Amniotic stem cell (primary cell): Measurements from ENCODE around the gene ZNF254.
"Not testable (repeated sequence)": the region's sequence is repeated elsewhere in the genome, so short reads cannot be mapped to it uniquely, and the experiment has no call there.

Experiments
- DNase-seq: peaks from one replicate; lab custom pipeline; 2025; lab: John Stamatoyannopoulos, UW

ZNF254 gene

DNA sequence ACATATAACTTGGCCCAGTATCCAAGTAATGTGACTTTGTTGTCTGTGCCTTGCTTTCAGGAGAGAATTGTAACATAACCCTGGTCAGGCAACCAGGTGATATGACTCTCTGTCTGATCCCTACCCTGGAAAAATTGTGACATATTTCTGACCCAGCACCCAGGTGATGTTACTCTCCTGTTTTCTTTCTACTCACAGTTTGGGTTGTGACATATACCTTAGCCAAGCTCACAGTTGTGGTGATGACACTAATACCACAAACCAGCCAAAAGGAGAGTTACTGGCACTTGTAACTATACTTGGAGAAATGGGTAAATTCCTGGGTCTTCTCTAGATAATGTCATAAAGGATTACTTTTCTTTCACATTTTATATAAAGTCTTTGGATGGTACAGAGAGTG, 14.3 kb upstream of the ZNF254 start:
- no peak for DNase-seq

DNA sequence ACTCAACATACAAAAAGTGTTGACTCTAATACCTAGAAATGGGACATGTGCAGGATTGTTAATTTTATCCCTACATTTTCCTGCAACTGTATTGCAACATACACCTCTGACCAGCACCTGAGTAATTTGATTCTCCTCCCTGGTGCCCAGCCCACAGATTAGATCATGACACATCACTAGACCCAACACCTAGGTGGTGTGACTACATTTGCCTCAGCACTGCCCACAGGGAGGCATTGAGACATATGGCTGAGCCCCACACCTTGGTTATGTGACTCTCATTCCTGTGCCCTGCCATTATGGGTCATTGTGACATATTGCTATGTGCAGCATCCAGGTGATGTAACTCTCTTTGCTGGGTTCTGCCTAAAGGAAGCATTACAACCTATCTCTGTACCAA, 13.2 kb upstream of the ZNF254 start:
- no peak for DNase-seq

DNA sequence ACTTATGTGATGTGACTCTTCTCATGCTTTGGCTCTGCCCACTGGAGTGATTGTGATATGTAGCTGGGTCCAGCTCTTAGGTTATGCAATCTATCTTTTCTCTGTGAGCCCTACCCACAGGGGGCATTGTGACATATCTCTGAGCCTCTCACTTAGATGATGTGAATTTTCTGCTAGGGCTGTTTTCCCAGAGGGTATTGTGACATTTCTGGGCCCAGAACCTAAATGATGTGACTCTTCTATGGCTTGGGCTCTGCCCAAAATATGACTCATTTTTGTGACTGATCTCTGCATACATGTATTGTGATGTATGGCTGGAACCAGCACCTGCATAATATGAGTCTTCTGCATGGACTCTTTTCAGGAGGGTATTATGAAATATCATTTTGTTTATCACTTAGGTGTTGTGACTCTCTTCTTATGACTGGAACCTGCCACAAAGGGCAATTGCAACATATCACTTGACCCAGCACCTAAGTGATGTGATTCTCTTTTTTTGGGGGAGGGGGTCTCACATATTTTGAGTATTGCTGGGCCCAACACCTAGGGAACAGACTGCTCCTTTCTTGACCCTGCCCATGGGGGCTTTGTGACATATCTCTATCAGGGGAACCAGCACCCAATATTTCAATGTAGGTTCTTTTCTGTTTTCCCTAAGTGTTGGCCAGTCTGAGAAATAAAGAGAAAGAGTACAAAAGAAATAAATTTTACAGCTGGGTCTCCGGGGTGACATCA, 12.1 kb upstream of the ZNF254 start:
- DNase-seq: no peak

DNA sequence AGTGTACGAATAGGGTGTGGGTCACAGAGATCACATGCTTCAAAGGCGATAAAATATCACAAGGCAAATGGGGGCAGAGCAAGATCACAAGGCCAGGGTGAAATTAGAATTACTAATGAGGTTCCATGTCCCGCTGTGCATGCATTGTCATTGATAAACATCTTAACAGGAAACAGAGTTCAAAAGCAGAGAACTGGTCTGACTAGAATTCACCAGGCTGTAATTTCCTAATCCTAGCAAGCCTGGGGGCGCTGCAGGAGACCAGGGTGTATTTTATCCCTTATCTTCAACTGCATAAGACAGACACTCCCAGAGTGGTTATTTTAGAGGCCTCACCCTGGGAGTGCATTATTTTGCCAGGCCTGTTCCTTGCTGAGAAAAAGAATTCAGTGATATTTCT, 11.5 kb upstream of the ZNF254 start:
- not testable (repeated sequence) for DNase-seq

DNA sequence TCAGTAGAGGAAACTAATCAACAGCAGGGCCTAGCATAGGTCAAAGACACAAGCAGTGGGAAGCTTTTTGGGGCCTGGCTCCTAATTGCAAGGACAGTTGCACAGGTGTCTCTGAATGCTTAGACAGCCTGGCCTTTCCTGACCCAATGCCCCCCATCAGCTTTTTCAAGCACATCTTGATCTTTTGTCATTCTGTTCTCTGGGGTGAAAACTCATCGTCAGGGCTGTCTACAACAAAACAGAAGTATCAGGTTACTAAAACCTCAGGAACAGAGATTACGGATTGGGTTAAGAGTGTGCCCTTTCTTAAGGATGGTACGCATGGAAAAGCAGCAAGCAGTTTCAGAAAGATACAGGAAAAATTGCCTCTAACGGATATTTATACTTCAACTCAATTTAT, 8.3 kb upstream of the ZNF254 start:
- no peak for DNase-seq

DNA sequence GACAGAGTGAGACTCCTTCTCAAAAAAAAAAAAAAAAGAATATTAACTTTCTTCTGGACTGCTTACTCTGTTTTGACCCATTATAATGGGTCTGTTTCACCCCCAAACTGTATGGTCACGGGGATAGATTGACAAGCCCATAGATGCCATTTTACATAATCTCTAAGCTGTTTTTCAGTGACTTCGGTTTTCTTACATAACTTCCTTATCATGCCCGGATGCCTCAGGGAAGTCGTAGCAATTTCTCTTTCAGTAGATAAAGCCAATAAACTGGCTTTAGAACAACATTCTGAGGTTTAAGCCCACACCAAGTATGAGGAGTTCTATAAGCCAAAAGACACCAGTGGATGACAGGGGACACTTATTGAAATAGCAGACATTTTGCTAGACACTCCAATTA, 5.9 kb upstream of the ZNF254 start:
- DNase-seq: no peak

DNA sequence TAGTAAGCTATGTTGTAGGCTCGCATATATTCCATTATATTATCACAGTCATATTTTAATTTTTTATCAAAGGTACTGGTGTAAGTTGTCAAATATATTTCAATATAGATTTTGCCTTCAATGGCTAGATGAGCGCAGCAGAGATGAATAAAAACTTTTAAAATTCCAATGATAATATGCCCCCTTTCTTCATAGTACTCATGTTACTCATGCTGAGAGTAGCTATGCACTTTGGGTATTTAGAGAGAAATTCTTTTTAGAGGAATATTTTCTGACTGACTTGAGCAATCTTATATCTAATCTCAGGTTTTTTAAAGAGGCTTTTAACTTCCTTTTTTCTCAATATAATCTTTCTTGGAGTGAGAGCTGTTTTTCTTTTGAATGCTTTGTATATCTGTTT, 11.4 kb downstream of the ZNF254 start:
- DNase-seq: no peak

DNA sequence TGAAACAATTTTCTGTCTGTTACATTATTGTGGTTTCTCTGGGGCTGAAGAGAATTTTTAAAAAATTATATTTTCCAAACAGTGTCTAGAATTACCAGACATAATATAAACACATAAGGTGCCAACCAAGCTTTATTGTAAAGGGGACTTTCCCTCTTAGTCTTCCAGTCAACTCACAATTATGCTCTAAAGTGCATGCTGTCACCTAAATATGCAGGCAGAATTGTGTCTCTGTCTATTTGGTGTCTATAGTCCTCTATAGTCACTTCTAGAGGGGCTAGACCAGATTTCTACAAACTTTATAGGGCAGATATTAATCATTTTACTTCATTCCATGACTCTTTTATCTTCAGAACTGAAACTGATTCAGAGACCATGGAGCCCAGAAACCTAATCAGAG, 12.8 kb downstream of the ZNF254 start:
- DNase-seq: no peak

DNA sequence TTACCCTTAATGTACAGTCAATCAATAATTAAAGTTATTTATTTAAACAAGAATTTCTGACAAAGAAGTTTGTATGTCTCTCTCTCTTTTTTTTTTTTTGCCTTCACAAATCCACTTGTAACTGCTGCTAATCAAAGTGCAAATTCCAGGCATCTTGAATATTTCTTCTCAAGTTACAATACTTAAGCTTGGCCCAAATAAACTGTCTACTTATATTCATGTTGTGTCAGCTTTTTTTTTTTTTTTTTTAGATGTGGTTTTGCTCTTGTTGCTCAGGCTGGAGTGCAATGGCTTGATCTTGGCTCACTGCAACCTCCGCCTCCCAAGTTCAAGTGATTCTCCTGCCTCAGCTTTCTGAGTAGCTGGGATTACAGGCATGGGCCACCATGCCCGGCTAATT, 13.6 kb downstream of the ZNF254 start:
- DNase-seq: not testable (repeated sequence)

DNA sequence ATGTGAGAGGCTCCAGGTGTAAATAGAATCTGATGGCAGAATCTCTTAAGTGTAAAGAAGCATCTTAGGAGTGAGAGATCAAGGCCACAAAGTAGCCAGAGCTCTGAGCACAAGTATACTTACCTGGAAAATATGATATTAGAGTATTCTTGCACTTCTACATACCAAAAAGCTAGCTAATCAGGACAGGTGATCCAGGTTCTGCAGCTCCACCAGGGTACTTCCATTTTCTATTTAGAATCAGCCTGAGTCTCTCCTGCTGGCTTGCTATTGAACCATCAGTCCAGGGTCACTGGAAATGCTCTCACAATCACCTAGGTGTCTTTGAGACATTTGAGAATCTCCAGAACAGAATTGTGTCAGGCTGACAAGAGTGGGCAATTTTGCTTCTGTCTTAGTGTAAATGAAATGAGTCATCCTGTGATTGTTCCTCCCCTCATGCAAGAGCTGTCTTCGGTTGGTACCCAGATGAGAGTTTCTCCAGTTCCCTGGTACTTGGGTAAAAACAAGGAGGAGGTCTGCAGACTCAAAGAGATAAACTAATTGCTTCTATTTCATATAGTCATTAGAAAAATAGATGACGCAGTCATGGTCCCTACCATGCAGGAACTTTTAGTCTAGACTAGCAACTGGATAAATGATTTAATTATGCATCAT, 14.6 kb downstream of the ZNF254 start:
- no peak for DNase-seq

DNA sequence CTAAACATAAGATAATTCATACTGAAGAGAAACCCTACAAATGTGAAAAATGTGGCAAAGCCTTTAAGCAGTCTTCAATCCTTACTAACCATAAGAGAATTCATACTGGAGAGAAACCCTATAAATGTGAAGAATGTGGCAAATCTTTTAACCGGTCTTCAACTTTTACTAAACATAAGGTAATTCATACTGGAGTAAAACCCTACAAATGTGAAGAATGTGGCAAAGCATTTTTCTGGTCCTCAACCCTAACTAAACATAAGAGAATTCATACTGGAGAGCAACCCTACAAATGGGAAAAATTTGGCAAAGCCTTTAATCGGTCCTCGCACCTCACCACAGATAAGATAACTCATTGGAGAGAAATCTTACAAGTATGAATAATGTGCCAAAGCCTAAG, 40.6 kb downstream of the ZNF254 start:
- DNase-seq: no peak

DNA sequence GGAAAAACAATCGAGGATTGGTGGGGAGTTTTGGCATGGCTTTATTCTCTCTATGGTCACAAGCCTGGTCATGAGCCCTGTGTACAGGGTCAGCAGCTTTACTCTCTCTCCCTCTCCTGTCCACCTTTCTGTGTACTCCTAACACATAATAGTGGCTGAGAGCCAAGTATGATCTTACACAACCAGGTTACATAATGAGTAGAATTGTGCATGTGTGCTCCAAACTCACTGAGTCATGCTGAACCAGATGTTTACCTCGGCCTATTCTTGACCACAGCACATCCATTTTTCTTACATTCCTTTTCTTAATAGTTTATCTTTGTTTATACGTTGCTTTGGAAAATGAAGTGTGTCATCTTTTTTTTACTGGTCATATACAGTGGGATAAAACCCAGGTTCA, 53.1 kb downstream of the ZNF254 start:
- no peak for DNase-seq

DNA sequence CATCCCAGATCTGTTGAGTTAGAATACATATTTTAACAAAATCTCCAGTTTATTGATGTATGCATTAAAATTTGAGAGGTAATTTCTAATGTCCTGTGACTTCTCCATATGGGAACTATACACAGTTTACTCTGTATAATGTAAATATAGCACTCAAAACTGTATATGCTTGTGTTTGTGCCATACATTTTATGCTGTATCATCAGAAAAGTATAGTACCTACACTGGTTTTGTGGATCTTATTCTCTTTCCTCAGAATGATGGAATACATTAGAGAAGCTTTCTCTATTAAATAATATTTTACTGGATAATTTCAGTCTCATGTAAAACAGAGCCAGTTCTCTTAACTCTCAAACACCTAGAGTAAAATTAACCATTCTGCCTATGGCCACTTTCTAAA, 53.6 kb downstream of the ZNF254 start:
- no peak for DNase-seq

DNA sequence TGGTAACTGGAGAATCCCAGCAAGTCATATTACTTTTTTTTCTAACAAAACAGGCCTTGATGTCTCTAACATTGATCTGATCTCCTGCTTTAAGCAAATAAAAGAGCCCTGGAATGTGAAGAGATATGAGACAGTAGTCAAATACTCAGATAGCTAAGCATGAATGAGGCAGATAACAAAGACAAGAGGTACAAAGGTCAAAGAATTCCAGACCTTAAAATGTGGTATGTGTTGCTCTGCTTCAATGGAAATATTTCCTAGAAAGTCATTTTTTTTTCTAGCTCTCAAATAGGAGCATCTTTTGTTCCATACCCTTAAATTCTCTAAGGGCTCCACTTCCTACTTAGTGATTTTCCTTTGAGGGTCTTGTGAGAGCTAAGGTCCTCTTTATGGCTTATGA, 54.6 kb downstream of the ZNF254 start:
- no peak for DNase-seq

DNA sequence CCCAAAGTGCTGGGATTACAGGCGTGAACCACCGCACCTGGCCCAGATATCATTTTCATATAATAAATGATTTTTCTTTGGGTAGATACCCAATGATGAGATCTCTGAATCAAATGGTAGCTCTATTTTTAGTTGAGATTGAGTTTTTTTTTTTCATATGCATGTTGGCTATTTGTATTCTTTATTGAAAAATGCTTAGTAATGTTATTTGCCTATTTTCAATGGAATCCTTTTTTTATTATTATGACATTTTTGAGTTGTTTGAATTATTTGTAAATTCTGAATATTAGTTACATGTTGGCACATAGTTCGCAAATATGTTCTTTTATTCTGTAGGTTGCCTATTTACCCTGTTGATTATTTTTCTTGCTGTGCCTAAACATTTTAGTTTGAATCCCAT, 55.8 kb downstream of the ZNF254 start:
- DNase-seq: no peak

DNA sequence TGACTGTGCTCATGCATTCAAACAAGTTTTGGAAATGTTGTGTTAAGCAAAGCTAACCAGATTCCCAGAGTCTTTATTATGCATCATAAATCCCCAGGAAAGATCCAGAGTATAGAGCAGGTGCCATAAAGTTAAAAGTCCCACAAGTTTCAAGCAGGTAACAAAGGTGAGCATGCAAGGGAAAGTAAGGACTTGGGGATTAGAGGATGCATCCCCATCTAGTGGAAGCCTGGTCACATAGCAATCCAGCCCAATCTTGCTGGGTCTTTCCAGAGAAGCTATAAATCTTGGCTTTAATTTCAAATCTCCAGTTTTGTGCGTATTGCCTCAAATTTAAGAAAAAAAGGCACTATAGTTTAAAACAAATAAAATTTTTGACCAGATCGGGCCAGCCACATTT, 72.7 kb downstream of the ZNF254 start:
- no peak for DNase-seq

DNA sequence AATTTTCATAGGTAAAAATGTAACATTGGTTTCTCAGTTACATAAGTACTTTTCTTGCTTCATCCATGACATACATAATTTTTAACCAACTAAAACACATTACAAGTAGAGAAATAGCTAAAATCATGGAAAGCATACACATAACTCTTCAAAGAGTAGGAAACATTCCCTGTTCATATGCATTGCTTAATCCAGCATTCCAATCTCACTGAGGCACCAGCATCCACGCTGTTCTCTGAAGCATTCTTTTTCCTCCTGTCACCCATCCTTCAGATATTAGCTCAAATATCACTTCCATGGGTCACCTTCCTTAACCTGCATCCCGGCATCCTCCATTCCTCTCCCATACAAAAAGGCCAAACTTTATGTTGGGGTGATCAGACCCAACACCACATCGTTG, 79.1 kb downstream of the ZNF254 start:
- DNase-seq: no peak

DNA sequence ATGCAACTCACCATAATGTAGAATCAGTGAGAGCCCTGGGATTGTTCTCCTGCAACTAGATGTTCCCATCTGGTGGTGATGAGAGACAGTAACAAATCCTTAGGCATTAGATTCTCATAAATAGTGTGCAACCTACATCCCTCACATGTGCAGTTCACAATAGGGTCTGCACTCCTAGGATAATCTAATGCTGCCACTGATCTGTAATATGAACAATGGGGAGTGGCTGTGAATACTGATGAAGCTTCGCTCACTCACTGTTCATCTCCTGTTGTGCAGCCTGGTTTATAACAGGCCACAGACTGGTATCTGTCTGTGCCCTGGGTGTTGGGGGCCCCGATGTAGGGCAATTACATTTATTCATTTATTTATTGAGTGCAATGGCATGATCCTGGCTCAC, 86.9 kb downstream of the ZNF254 start:
- no peak for DNase-seq

DNA sequence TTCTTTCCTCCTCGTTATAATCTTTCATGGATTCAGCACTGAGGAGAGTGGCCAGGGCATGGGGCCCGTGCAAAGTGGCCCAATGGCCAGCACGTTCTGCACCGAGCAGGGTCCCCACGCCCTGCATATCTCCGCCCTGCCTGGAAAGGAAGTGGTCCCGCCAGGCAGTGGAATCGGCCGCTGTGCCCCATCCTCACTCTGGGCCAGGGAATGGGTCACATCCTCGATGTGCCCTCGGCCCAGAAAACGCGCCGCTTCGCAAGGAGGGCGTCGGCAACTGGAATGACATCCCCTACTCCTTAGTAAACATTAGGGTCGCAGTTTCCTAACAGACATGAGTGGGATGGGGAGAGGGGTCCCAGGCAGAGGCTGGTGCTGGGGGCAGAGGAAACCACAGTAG, 90.7 kb downstream of the ZNF254 start:
- no peak for DNase-seq

DNA sequence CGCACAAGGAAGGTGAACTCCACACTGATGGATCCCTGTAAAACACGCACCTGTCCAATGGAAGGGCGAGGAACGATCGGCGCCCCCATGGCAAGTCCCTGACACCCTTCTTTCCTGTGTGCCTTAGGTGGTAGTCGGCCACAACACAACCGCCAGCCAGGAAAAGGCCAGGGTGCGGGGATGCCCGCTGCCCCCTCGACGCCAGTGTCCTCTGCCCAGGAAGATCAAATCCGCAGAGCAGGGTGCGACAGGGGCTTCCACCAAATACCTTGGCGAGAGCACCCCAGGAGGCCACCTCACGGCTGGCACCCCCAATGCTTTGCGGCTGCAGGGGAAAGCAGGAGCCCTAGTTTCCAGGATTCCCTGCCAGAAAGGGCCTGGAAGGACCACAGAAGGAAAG, 91.2 kb downstream of the ZNF254 start:
- DNase-seq: no peak
